Cardiac fibroblast (primary cell): ENCODE measurements around the gene FAM163A.

Experiments used
- DNase-seq, 2 donors: peaks; one replicate each; pipeline versions ENCODE4 v3.0.0 to v3.0.0-alpha.2; 2010; ENCODE audit warnings: low read depth in 2 of 2
- H3K4me3 ChIP-seq, 2 donors: replicated peaks in 1 of 2; 1 replicate in 1 of 2; 2 replicates in 1 of 2; pipeline ENCODE4 v1.5.1; 2011; ENCODE audit warnings: low read depth in 2 of 2, low read length in 2 of 2, mild to moderate bottlenecking in 2 of 2, moderate library complexity in 1 of 2
- TF ChIP-seq, protein P1 (sequence below): IDR thresholded peaks from one replicate; pipeline ENCODE4 v1.5.1; 2011; ENCODE audit warnings: low read depth, mild to moderate bottlenecking, low read length, inconsistent platforms

The FAM163A gene

DNA sequence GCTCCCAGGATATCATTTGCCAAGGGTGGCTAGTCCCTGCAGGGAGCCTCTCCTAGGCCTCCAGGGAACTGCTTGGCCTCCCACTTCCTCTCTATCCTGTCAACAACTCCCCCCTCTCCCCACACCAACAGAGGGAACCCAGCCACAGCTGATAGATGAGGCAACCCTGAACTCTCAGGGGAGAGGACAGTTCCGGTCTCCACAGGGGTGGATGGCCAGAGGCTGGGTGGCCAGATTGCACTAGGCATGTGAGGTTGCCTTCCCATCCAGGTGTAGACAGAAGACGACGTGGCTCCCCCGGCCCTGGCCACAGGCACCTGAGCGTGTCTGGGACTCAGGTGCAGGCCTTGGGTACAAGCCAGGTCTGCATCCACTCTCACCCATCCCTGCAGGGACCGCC, 81.2 kb downstream of the FAM163A start:
- no peak overlapping the region for H3K4me3 ChIP-seq
- DNase-seq: no peak
- TF ChIP-seq, protein P1, sequence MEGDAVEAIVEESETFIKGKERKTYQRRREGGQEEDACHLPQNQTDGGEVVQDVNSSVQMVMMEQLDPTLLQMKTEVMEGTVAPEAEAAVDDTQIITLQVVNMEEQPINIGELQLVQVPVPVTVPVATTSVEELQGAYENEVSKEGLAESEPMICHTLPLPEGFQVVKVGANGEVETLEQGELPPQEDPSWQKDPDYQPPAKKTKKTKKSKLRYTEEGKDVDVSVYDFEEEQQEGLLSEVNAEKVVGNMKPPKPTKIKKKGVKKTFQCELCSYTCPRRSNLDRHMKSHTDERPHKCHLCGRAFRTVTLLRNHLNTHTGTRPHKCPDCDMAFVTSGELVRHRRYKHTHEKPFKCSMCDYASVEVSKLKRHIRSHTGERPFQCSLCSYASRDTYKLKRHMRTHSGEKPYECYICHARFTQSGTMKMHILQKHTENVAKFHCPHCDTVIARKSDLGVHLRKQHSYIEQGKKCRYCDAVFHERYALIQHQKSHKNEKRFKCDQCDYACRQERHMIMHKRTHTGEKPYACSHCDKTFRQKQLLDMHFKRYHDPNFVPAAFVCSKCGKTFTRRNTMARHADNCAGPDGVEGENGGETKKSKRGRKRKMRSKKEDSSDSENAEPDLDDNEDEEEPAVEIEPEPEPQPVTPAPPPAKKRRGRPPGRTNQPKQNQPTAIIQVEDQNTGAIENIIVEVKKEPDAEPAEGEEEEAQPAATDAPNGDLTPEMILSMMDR: no peak

DNA sequence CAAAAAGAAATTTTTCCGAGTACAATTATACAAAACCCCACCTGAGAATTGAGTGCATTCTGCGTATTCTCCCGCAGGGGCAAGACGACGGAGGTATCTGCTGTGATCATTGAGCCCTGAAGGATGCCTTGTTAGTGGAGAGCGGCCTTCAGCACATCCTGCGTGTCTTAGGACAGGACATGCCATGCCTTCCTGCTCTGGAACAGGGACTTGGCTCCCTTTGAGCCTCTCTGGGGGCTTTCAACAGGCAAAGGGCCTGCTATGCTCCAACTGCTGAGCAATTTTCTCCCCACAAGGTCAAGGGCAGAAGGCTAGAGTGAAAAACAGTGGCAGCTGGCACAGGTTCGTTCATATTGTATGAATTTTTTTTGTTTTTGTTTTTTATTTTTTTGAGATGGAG, 82.1 kb downstream of the FAM163A start:
- TF ChIP-seq, protein P1: no peak

DNA sequence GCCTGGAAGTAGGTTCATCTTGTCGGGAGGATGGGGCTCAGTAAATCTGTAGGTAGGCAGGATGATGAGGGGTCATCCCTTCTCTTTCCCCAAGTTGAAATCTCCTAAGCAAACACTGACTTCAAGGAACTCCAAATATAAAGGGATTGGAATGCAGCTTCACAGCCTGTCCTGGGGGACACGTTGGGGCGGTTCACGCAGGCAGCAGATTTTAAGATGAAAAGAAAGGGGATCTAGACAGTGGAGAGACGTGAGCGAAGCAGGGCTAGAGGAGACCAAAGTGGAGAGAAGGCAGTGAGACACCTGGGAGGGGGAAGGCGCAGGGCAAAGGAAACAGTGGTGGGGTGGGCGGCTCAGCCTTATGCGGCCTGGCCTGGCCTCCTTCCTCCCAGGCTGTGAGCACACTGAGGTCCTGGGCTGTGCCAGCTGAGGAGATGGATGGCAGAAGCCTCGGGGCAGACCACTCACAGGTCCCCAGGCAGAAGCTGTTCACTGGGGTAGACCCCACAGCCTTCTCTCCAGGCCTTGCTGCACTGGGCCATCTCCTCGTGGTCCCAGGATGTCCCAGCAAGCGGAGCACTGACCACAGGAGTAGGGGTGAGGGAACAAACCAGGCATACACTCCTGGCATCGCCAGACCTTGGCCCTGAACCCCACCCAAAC, 82.8 kb downstream of the FAM163A start:
- no peak for DNase-seq
- no peak overlapping the region for H3K4me3 ChIP-seq
- TF ChIP-seq, protein P1: no peak

More for the DNA sequence above, 82.1 kb downstream of the FAM163A start:
- no peak for DNase-seq
- no peak overlapping the region for H3K4me3 ChIP-seq

DNA sequence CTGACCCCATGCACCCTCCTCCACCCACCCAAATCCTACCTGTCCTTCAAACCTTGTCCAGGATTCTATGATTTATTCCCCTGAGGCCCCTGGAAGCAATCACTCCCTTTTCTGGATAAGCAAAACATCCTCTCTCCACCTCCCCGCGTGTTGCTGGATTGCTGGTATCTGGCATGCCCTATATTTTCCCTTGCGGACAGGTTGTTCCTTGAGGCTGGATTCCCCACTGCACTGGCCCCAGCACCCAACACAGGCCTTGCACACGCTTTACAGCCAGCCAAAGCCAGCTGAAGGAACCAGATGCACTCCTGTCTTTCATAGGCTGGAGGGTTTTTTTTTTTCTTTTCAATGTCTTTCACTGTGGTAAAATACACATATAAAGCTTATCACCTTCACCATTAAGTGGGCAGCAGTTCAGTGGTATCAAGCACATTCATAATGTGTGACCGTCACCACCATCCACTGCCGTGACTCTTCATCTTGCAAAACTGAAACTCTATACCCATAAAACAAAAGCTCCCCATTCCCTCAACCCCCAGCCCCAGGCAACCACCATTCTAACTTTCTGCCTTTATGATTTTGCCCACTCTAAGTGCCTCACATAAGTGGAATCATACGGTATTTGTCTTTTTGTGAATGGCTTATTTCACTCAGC, 83.7 kb downstream of the FAM163A start:
- no peak overlapping the region for H3K4me3 ChIP-seq
- TF ChIP-seq, protein P1: no peak
- no peak for DNase-seq

DNA sequence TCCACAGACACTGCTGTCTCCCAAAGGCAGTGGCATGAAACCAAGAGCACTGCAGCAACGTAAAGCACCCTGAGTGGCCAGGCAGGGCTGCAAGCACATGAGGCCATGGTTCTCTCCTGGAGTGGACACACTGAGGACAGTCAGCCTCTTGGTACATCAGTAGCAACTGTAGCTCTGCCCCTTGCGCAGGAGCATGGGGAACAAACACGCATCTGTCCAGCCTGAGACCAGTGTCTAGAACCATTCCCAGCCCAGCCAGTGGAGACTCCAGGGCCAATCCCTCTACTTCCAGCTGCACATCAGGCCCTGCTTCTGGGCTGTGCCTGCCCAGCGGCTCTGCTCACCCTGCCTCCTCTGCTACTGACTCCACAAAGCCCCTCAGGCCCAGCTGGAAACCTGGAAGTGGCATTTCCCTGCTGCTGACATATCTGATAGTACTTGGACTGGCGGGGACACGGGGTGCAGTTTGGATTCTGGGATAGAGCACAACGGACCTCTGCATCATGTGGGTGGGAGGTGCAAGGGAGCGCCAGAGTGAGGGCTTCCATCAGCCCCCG, 85.5 kb downstream of the FAM163A start:
- no peak for DNase-seq
- TF ChIP-seq, protein P1: no peak
- no peak overlapping the region for H3K4me3 ChIP-seq

DNA sequence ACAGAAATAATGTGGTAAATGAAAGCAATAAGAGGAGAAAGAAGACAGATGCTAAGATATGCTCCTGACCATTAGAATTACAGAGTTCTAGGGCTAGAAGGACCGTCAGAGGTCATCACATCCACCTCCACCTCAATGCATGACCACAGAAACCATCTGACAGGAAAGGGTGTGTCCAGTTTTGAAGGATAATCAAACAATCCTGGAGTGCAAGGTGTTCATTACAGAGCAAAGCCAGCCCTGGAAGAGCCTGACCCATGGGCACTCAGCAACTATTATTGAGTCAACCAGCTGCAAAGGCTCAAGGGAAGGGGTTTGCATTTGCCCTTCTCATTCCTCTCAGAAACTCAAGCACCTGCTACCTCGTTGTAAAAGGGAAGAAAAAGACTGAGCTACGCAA, 88.1 kb downstream of the FAM163A start:
- DNase-seq: no peak
- H3K4me3 ChIP-seq: no peak overlapping the region
- TF ChIP-seq, protein P1: no peak
